NCI-H2081 treated with DMSO at 0.1 percent for 48 hours (cell line): ENCODE data around the gene AASDHPPT.
"Not testable (repeated sequence)": the region's sequence is repeated elsewhere in the genome, so short reads cannot be mapped to it uniquely, and the experiment has no call there.

Source experiments
- DNase-seq: peaks from one replicate; lab custom pipeline; 2025; lab: John Stamatoyannopoulos, UW

AASDHPPT gene, protein sequence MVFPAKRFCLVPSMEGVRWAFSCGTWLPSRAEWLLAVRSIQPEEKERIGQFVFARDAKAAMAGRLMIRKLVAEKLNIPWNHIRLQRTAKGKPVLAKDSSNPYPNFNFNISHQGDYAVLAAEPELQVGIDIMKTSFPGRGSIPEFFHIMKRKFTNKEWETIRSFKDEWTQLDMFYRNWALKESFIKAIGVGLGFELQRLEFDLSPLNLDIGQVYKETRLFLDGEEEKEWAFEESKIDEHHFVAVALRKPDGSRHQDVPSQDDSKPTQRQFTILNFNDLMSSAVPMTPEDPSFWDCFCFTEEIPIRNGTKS

DNA sequence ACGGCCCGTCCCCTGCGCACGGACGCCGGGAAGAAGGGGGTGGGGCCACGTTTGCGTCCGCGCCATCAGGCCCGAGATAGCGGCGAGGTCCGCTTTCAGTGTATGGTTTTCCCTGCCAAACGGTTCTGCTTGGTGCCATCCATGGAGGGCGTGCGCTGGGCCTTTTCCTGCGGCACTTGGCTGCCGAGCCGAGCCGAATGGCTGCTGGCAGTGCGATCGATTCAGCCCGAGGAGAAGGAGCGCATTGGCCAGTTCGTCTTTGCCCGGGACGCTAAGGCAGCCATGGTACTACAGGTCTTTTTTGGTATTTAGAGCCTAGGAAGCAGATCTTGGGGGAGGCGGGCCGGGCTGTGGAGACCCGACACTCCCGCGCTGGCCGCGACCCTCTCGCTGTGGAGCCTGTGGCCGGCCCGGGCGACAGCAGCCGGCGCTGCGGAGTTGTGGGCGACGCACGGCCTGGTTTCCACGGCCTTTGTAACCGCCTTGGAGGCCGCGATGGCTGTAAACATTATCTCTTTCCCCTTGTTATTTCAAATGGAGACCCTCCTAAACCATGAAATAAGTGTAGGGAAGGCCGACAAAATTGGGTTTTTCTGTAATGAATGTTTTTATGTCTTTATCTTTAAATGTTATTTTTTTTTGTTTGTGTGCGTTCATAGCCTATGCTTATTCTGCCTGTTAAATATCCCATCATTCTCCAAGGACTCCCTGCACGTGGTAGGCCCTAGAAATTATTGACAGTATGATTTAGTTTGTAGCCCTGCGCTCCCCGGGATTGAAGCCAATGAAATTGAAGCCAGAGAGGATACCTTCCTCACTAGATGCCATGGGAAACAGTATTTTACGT is at the start of gene AASDHPPT:
Gene AASDHPPT, plus strand, starts transcription at position 54 of the 847 bp plus-strand sequence. Its CDS starts 49 bp downstream, at position 103.
- DNase-seq: no peak

DNA sequence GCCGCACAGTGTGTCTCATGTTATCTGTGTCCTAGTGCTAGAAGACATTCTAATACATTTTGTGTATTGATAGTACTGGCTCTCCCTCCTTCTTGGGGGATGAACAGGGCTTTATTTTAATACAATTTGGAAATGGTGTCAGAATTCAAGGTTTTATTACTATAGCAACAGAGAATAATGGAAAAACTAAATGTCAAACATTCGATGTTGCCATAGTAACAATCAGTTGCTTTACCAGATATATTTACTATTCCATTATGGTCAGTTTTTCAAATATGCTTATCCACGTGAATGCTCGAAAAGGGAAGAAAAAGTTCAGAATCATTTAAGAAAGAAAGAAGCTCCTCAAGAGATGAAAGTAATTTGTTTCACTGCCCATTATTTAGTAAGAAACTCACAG is 46.9 kb upstream of the AASDHPPT start:
- no peak for DNase-seq

DNA sequence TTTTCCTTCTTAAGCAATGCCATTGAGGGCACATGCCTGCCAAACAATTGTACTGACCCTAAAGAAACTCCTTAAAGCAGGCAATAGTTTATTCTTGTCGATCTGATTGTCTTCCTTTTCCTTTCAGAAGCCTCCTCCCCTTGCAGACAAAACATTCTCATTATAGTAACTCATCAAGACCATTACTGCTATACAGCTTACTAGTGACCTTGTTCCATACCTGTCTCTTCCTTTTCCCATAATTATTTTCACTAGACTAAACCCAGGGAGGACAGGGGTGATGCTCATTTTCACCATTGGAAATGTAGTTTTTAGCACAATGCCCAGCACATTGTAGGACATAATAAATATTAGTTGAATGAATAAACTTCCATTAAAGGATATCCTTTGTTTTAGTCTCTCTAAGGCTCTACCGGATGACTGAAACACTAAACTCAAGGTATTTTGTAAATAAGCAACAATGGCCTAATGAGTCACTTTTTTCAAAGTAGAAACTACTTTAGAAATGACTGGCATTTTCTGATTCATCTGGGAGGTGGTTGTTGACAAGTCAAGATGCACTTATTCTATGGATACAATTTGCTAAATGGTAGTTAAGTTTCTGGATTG is 46.2 kb upstream of the AASDHPPT start:
- DNase-seq: no peak

DNA sequence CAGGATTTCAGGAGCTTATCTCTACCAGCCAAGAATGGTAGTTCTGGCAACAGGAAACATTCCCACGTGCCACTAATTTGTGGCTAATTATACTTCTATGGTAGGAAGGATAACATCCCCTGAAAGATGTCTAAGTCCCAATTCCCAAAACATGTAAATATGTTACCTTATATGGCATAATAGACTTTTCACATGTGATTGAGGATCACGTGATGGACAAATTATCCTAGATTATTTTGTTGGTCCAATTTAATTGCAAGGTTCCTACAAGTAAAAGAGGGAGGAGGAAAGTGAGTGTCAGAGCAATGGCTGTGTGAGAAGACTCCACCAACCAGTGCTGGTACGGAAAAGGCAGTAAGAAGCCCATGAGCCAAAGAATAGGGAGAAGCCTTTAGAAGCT is 45.5 kb upstream of the AASDHPPT start:
- DNase-seq: no peak

DNA sequence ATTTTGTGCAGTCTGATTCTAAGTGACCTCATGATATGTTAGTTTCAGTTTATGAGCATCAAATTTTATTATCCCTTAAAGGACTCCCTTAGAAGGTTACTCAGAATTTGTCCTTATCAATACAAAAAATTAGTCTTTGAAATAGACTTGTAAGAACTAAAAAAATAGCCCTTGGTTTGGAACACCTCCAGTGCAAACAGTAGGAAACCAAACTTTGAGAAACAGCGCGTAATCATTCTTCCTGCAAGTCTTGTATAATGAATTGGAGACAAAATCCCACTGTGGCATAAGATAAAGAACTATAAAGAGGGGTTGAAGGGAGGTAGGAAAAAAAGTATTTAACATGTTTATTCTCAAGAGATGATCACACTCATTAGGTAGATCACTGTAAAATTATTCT is 44.6 kb upstream of the AASDHPPT start:
- DNase-seq: no peak

DNA sequence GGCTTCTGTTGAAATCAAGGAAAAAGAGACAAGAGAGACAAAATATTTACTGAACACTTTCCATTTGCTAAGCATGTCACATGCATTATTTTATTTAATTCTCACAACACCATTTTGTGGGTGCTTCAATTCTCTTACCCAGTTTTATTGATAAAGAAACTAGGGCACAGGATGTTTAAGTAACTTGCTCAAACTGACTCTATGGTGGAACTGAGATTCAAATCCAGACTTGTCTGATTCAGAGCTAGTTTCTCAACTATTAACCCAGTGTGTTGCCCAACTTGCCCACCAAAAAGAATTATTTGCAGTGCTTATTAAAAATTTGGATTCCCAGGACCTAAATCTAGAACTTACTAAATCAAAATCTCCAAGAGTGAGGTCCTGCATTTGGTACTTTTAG is 33.9 kb upstream of the AASDHPPT start:
- DNase-seq: no peak

DNA sequence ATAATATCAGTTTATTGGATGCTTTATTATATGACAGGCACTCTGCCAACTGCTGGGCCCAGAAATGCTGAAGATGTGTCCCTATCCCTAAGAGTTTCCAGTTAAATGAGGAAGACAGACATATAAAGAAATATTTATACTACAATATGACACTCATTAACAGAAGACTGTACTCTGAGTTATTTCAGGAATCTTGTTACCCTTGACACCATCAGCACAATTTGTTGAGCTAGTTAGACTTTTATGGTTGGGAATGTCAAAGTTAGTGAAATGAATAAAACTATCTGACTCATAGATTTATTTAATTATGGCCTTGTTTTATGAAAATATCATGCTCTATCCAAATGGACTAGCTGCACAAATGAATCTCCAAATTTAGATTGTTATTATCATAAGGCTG is 29.8 kb upstream of the AASDHPPT start:
- DNase-seq: no peak

DNA sequence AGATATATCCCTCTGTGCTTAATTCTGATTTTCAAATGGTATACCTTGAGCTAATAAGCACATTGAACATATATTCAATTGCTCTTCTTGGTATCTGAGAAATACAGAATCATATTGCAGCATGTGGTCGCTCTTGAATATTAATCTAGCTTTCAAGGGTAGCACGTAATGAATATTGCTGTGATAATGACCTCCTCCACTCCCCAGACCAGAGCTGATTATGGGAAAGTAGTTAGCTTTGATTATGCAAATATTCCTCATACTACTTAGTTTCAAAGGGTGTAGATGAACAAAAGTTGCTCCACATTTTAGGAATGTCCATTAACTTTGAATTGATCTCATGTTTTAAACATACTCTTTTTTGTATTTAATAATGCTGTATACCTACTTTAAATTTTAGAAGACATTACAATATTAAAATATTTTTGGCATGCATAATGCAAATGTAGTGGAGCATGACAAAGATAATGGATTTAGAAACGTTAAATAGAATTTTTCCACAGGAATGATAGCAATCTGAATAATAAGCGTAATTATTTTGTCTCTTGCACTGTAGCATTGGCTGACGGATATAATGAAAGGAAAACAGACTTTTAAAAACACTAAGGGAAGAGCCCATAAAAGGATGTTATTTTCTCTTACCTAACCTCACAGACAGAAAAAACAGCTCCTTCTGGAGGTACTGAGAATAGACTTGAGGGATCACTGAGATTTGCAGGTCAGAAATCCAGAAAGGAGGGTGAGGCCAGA is 27.6 kb upstream of the AASDHPPT start:
- no peak for DNase-seq

DNA sequence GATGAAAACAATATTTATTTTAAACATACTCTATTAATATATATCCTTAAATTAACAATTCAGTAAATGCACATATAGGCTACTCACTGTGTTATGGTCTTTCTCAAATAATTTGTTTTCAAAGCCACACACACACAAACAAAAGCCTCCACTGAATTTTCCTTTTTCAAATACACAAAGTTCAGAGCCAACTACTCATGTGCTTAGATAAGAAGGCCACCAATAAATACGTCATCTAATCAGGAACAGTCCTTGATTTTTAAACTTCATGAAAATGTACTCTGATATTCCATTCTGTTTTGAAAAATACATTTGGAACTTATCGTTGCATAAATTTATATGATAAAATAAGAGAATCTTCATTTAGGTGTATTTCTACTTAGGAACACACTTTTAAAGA is 26.4 kb upstream of the AASDHPPT start:
- DNase-seq: no peak

DNA sequence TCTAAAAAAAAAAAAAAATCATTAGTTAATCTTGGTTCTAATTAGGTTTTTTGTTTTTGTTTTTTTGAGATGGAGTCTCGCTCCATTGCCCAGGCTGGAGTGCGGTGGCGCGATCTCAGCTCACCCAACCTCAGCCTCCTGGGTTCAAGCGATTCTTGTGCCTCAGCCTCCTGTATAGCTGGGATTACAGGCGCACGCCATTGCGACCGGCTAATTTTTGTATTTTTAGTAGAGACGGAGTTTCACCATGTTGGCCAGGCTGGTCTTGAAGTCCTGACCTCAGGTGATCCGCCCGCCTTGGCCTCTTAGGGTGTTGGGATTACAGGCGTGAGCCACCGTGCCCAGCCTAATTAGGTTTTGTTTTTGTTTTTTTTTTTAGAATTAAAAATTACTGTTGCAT is 19.1 kb upstream of the AASDHPPT start:
- not testable (repeated sequence) for DNase-seq

DNA sequence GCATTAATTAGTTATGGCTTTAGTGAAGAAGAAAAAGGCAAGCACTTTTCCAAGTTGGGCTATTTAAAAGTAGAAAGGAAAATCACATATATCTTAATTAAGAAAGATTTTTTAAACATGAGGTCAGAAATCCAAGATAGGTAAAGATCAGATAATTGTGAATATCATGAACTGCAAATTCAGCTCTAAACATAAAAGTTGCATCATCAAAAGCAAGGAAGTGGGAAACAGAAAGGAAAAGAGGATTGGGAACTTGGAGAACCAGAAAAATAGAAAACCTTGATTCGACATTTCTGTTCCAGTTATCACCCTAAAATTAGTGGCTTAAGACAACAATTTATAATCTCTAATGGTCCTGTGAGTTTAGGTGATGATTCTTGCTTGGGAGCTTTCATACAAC is 17.8 kb upstream of the AASDHPPT start:
- DNase-seq: no peak

DNA sequence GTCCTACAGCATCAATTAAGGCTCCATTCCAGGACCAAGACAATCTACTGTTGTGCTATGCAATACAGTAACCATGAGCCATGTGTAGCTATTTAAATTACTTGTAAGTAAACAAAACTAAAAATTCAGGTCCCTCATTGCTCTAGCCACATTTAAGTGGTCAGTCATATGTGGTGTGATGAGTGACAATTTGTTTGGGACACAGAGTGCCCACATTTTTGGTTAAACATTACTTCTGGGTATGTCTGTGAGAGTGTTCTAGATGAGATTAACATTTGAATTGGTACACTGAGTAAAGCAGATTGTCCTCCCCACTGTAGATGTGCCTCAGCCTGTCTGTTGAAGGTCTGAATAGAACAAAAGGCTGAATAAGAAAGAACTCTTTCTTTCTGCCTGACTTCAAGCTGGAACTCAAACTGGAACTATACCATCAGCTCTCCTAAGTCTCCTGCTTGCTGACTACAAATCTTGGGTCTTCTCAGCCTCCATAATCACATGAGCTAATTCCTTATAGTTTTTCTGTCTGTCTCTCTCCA is 16.1 kb upstream of the AASDHPPT start:
- DNase-seq: no peak

DNA sequence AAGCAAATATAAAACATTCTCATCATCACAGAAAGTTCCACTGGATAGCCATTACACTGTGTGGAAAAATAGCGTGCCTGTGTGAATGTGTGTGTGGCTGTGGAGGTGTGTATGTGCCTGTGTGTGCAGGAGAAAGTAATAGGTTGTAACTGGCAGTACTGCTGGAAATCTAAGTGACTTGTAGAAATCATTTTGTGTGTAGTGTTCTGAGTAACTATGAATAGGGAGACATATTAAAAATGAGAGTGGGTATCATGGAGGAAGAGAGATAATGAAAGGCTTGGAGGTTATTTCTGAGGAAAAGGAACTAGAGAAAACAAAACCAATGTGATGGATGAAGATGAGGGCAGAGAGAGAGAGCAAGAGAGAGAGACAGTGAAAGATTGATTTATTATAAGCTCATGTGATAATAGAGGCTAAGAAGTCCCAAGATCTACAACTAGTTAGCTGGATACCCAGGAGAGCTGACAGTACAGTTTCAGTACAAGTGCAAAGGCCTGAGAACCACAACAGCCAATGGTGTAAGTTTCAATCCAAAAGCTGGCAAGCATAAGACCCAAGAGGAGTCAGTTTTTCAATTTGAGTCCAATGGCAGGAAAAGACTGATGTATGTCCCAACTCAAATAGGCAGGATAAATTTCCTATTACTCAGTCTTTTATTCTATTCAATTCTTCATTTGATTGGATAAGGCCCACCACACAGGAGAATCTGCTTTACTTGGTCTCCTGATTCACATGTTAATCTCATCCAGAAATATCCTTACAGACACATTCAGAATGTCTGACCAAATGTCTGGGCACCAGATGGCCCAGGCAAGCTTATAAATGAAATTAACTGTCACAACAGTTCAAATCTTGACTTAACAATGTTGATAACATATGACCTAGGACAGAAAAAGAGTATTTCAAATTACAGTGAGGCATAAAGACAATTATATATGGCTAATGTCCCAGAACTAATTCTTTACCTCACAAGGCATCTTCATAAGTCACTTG is 15.2 kb upstream of the AASDHPPT start:
- DNase-seq: no peak

DNA sequence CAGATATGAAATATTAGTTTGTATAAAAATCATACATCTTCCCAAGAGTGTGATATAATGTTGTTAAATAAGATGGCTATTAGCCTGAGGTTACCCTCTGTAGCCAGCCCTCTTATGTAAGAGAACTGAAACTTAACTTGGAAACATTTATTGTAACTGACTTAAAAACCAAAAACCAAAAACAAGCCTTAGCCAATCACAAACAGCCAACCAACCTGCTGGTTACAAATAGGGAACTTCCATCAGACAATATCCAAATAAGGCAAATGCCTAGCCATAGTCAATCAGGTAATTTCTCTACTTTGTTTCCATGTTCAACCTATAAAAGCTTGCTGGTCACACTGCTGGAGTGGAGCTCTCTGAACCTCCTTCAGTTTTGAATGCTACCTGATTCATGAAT is 14.5 kb upstream of the AASDHPPT start:
- no peak for DNase-seq

DNA sequence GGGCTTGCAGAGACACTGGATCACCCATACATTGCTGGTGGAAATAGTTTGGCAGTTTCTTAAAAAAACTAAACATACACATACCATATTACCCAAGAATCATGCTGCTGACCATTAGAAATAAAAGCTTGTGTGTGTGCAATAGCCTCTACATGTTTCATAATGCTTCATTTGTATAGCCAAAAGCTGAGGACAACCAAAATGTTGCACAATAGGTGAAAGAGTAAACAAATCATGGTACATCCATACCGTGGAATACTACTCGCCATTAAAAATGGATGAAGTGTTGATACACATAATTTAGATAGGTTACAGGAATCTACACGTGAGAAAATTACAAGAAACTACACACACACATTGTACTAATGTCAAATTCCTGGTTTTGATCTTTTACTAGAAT is 6.9 kb upstream of the AASDHPPT start:
- no peak for DNase-seq

DNA sequence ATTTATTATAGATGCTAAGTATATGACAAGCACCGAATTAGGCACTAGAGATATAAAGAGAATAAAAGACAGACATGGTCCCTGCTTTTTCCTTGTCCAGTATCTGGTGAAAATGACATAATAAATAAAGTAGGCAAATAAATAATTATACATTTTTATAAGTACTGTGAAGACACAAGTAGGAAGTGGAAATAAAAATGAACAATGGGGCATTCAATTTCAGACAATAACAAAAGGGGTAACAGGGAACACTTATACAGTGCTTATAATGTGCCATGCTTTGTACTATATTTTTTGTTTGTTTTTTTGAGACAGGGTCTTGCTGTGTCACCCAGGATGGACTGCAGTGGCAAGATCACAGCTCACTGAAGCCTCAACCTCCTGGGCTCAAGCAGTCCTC is 4.7 kb upstream of the AASDHPPT start:
- DNase-seq: no peak

DNA sequence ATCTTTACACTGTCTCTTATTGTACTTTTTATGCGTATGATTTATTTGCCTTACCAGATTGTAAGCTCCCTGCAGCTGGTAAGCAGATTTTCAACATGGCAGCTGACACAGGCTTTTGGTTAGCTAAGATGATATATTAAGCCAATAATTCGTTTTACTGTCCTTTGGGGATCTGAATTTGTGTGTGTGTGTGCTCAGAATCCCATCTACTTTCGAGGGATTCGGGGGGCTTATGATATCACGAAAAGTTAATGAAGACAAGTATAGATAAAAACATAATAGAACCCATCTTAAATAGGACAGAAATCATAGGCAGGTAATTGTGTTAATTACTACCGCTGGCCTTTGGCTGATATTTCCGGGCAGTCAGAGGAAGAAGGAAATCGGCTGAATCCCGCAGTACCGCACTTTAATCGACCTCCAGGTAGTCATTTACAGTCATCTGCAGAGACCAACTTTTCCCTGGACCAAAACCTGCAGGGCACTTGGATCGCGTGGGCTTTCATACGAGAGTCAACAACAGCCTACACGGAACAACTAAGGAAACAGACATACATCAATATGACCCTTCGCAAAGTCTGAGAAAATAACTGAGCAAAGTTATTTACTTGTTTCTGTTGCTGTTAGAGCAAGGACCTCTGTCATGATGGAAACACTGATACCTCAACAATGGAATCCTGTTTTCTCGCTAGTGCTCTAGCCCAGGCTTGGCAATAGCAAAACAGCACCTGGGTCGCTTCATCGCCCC is 1.1 kb upstream of the AASDHPPT start:
- DNase-seq: no peak

DNA sequence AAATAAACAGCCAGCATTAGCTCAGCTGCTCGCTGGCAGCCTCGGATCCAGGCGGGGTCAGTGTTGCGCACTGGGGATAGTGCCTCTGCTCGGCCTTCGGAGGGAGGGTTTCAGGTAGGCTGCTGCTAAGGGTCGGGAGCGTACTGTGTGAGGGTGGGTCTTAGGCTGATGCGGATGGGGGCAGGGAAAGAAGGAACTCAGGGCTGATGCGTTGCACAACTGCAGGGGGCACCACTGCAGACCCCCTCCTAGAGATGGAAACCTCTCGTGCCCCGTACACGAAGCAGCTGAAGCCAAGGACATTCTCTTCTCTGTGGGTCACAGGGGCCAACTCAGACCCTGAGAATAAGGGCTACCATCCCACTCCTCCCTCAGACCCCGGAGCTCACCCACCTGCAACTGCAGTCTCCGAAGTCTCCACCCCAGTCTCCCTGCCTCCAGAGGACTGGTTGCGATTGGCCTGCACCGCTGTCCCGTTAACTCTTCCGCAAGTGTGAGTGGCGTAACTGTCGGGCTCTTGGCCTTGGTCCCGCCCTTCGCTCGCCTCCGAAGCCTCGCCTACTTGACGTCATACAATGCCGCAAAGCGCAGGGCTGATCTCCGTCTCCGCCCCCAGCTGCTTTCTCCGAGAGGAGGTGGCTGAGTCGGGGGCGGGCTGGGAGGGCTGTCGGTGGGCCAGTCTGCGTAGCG is 398 bp upstream of the AASDHPPT start, which contains the start of gene KBTBD3:
Gene KBTBD3, minus strand, starts transcription at position 429 of the 690 bp plus-strand sequence. CDS start 18,250 bp downstream, outside the sequence.
- peak; percentile 93 for DNase-seq

DNA sequence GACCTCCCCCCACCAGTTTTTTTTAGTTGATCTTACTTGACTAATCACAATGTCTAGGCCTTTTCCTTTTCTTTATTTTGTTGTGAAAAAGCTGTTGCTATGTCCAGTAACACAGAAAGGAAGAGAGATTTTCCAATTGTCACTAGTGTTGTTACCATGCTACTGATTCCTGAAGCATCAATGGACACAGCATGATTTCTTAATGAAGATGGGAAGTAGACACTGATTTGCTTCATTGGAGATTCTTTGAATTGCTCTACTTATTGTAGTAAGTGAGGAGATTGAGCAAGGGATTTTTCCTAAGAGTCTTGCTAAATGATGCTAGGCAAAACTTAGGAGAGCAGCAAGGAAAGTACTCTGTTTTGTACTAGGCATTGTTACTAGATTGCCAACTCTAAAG is 4.6 kb downstream of the AASDHPPT start:
- DNase-seq: no peak
